Measurements from ENCODE around the gene CADM2.

CADM2 gene

DNA sequence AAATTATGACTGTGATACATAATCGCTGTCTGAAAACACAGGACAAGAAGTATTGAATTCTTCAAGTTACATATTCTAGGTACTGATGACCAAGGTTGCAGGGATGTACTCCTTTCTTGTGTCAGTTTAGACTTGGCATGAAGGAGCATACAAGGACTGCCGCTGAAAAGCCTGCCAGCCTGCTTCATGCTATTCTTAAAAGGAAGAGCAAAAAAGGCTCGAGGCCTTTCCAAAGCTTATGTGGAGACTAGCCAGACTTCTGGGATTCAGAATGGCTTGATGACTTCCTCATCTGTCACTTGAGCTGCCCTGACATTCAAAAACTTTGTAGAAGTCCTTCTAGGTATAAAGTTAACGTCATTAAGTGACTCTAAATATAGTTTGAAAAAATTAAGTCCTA, 92.0 kb downstream of the CADM2 start:
- no peak for DNase-seq (ENCODE audit: low read depth)
- TF ChIP-seq, protein P1, sequence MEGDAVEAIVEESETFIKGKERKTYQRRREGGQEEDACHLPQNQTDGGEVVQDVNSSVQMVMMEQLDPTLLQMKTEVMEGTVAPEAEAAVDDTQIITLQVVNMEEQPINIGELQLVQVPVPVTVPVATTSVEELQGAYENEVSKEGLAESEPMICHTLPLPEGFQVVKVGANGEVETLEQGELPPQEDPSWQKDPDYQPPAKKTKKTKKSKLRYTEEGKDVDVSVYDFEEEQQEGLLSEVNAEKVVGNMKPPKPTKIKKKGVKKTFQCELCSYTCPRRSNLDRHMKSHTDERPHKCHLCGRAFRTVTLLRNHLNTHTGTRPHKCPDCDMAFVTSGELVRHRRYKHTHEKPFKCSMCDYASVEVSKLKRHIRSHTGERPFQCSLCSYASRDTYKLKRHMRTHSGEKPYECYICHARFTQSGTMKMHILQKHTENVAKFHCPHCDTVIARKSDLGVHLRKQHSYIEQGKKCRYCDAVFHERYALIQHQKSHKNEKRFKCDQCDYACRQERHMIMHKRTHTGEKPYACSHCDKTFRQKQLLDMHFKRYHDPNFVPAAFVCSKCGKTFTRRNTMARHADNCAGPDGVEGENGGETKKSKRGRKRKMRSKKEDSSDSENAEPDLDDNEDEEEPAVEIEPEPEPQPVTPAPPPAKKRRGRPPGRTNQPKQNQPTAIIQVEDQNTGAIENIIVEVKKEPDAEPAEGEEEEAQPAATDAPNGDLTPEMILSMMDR (IDR thresholded peaks at IDR 0.05; ENCODE audit: control insufficient read depth, insufficient read depth, low read depth, low read length, missing control alignments): no peak
- H3K4me3 ChIP-seq (ENCODE audit: control insufficient read depth, low read depth, low read length): no peak overlapping the region

DNA sequence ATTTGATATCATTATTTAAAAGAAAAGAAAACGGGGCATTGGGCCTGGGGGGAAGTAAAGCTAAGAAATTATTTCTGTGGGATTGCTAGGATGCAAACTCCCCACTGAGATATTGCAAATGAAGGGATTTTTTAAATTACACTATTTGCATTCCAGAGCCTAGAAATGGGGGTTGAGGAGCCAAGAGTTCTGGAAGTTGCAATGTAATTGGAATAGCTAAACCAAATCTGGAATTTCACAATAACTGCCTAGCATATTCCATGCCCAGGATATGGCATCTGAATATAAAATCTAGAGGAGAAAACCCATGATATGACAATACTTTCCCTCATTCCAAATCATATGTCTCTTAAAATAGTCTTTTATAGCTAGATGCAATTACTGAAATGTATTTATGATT, 93.0 kb downstream of the CADM2 start:
- no peak for DNase-seq (ENCODE audit: low read depth)
- H3K4me3 ChIP-seq (ENCODE audit: control insufficient read depth, low read depth, low read length): no peak overlapping the region
- TF ChIP-seq, protein P1 (IDR thresholded peaks at IDR 0.05; ENCODE audit: control insufficient read depth, insufficient read depth, low read depth, low read length, missing control alignments): no peak

DNA sequence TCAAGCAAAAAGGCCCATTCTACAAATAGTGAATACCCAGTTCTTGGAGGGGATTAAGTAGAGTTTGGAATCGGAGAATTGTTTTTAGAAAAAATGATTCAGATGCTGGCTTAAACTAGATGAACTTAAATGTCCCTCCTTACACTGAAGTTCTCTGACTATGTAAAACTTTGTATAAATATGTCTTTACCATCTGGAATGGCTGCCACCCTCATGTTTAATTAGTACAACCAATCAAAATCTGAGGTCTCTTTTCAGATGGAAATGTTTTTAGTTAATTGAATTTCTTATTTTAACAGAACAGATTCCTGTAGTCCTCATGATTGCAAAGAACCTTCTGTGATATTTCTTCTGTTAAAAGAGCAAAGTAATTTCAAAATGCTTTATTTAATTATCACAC, 94.8 kb downstream of the CADM2 start:
- DNase-seq (ENCODE audit: low read depth): no peak
- no peak overlapping the region for H3K4me3 ChIP-seq (ENCODE audit: control insufficient read depth, low read depth, low read length)
- TF ChIP-seq, protein P1 (IDR thresholded peaks at IDR 0.05; ENCODE audit: control insufficient read depth, insufficient read depth, low read depth, low read length, missing control alignments): no peak

DNA sequence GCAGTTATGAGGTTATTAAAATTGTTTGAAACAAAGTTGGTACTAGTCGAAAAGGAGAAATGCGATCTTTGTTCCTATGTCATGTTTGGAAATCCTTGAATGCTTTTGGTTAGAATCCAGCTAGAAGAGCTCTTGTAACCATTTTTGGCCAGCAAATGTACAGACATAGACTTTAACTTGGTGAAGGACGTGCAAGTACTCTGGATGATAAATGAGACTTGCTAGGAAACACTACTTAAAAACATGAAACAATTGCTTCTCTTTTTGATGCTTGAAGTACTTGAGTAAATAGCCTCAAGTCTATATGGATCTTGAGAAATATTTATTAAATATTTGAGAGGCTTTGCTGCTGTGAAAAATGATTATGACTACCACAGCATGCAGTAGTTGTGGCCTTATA, 95.8 kb downstream of the CADM2 start:
- no peak overlapping the region for H3K4me3 ChIP-seq (ENCODE audit: control insufficient read depth, low read depth, low read length)
- no peak for DNase-seq (ENCODE audit: low read depth)
- TF ChIP-seq, protein P1 (IDR thresholded peaks at IDR 0.05; ENCODE audit: control insufficient read depth, insufficient read depth, low read depth, low read length, missing control alignments): no peak

DNA sequence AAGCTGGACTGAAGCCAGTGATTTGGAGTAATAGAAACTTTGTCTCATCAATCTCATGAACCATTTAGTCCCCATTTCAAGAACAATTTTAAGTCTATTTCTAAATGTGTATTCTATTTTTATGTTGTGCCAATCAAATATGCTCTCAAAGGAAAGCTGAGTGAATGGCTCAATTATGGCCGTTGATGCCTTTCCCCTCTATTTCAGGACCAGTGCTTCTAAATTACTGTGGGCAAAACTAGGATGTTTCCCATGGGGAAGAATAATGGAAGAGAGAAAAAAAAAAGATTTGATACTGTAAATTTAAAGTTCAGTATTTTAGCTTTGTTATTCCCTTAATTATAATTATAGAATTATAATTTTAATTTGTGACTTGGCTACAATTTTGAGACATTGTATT, 110.1 kb downstream of the CADM2 start:
- no peak overlapping the region for H3K4me3 ChIP-seq (ENCODE audit: control insufficient read depth, low read depth, low read length)
- no peak for DNase-seq (ENCODE audit: low read depth)
- TF ChIP-seq, protein P1 (IDR thresholded peaks at IDR 0.05; ENCODE audit: control insufficient read depth, insufficient read depth, low read depth, low read length, missing control alignments): no peak

DNA sequence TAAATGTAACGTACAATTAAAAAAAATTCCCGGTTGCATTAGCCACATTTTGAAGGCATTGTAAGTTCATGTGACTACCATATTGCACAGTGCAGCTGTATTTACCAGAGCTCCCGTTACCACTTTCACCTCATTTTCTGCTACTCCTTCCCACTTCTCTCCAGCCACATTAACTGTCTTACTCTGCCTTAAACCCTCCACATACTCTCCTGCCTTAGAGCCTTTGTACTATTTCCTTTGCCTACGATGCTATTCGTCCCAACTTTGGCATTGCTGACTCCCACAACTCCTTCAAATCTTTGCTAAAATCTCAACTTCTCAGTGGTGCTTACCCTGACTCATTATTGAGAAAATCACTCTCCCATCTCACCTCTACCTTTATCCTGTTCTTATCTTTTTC, 115.2 kb downstream of the CADM2 start:
- DNase-seq (ENCODE audit: low read depth): no peak
- TF ChIP-seq, protein P1 (IDR thresholded peaks at IDR 0.05; ENCODE audit: control insufficient read depth, insufficient read depth, low read depth, low read length, missing control alignments): no peak
- no peak overlapping the region for H3K4me3 ChIP-seq (ENCODE audit: control insufficient read depth, low read depth, low read length)

DNA sequence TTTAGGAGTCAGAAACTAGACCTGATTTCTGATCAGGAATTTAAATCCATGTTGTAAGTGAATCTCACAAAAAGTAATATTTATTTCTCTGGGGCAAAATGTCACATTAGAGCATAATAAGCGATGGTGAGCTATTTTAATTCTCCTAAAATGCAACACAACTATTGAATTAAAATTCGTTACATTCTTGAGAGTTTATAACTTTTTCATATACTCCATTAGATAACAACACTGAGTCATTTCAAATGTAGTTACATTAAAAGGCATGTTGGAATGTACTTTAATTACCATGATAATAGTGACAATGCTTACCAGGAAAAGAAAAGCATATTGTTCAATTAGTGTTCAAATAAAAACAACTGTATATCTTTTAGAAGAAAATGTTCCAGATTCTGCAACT, 116.9 kb downstream of the CADM2 start:
- H3K4me3 ChIP-seq (ENCODE audit: control insufficient read depth, low read depth, low read length): no peak overlapping the region
- TF ChIP-seq, protein P1 (IDR thresholded peaks at IDR 0.05; ENCODE audit: control insufficient read depth, insufficient read depth, low read depth, low read length, missing control alignments): no peak

More for the DNA sequence above, 116.9 kb downstream of the CADM2 start:
- DNase-seq (ENCODE audit: low read depth): no peak
